Activated T-helper 1 cell treated with anti-CD3 and anti-CD28 coated beads, Interleukin-12 subunit alpha, Interleukin-12 subunit beta, Interleukin-2, Interleukin-4 antibody, amounts not matched to agents 30 ng/mL and 10 ng/mL and 1 ng/mL, durations not matched to agents 14 hours and 24 hours and 36 hours (primary cell): Measurements from ENCODE around the gene SPECC1L. TPM values are rescaled to one million over a fixed set of nuclear protein-coding genes. Genes with fewer than 3 reads are reported as not detected.
A peak's percentile ranks its signal among the peaks of the same experiment; 100 is the strongest.

ENCODE experiments used
- DNase-seq: peaks from one replicate; pipeline ENCODE4 v3.0.0; 2021; ENCODE audit warnings: low spot score
- H3K27ac Mint-ChIP-seq: one replicate; pipeline ENCODE4 v1.8.0; 2021; ENCODE audit warnings: mild to moderate bottlenecking, mixed read lengths
- H3K27me3 Mint-ChIP-seq: one replicate; pipeline ENCODE4 v1.8.0; 2022; ENCODE audit warnings: mild to moderate bottlenecking, moderate library complexity, mixed read lengths; ENCODE audit not compliant: insufficient read depth
- H3K36me3 Mint-ChIP-seq: one replicate; pipeline ENCODE4 v1.8.0; 2021; ENCODE audit warnings: low read depth, mixed read lengths
- H3K4me1 Mint-ChIP-seq: one replicate; pipeline ENCODE4 v1.8.0; 2021; ENCODE audit warnings: low read depth, mixed read lengths
- H3K4me3 Mint-ChIP-seq: one replicate; pipeline ENCODE4 v1.8.0; 2021; ENCODE audit warnings: mild to moderate bottlenecking, moderate library complexity, mixed read lengths
- H3K9me3 Mint-ChIP-seq: one replicate; pipeline ENCODE4 v1.8.0; 2021; ENCODE audit warnings: mixed read lengths
- intact Hi-C: fragments of 100-400 bp; cut with micrococcal nuclease; formaldehyde crosslinking; loops from one replicate; pipeline ENCODE4 v1.15.1; 2024
- total RNA-seq: library from RNA; stranded (reverse); gene quantifications from 2 replicates; pipeline ENCODE4 v1.2.3, GENCODE V29; 2022

Gene SPECC1L
- total RNA-seq, 1 donor from 2014 or later = 40.3 TPM

- Mint-ChIP-seq H3K36me3 (peaks cover 42% of the 10 kb centered on the region), H3K27ac (no peak overlapping the region)
Measured at GRCh38 chr22:24376002-24376401, 105.4 kb downstream of the SPECC1L start.

GRCh38 chr22:24376586-24376985 lies 106.0 kb downstream of the SPECC1L start:
- peaks cover 5% of the 10 kb centered on the region for H3K9me3 Mint-ChIP-seq
- H3K27me3 Mint-ChIP-seq = no peaks in the 10 kb centered on the region
- no peak for DNase-seq
- peaks cover 39% of the 10 kb centered on the region for H3K36me3 Mint-ChIP-seq
- H3K4me1 Mint-ChIP-seq = peaks cover 30% of the 10 kb centered on the region
- H3K27ac Mint-ChIP-seq = no peak overlapping the region
- intact Hi-C loops = loop anchor here (5.0 kb wide), 1 partner anchor 49 kb away; no protein-coding TSS in a partner anchor
- no peak overlapping the region for H3K4me3 Mint-ChIP-seq

More at GRCh38 chr22:24376002-24376401, 105.4 kb downstream of the SPECC1L start:
- Mint-ChIP-seq H3K27me3 (no peaks in the 10 kb centered on the region), H3K9me3 (peaks cover 5% of the 10 kb centered on the region), H3K4me3 (no peak overlapping the region), H3K4me1 (peaks cover 30% of the 10 kb centered on the region)
- intact Hi-C loops = loop anchor here (5.0 kb wide), 1 partner anchor 49 kb away; no protein-coding TSS in a partner anchor
- no peak for DNase-seq

DNA sequence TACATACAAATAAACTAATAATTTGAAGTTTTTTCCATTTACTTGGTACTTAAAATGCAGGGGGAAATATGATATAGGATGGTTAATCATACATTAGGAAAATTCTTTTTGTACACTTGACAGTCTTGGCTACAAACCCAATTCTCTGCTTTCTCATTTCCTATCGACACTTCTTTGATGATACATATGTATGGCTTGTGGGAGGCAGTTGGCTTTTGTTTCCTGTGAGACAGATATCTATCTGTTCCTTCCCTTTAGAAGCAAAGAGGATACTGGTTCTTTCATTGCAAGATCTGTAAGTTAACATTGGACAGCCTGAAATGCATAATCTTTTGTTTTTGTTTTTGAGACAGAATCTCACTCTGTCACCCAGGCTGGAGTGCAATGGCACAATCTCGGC lies 108.9 kb downstream of the SPECC1L start:
- DNase-seq = no peak
- H3K27me3 Mint-ChIP-seq = no peaks in the 10 kb centered on the region
- H3K27ac Mint-ChIP-seq = peak overlapping the region; percentile 35
- H3K4me3 Mint-ChIP-seq = no peak overlapping the region
- peaks cover 20% of the 10 kb centered on the region for H3K36me3 Mint-ChIP-seq
- H3K4me1 Mint-ChIP-seq = peaks cover 30% of the 10 kb centered on the region
- intact Hi-C loops = loop anchor here (5.0 kb wide), 1 partner anchor 52 kb away; no protein-coding TSS in a partner anchor
- peaks cover 5% of the 10 kb centered on the region for H3K9me3 Mint-ChIP-seq

DNA sequence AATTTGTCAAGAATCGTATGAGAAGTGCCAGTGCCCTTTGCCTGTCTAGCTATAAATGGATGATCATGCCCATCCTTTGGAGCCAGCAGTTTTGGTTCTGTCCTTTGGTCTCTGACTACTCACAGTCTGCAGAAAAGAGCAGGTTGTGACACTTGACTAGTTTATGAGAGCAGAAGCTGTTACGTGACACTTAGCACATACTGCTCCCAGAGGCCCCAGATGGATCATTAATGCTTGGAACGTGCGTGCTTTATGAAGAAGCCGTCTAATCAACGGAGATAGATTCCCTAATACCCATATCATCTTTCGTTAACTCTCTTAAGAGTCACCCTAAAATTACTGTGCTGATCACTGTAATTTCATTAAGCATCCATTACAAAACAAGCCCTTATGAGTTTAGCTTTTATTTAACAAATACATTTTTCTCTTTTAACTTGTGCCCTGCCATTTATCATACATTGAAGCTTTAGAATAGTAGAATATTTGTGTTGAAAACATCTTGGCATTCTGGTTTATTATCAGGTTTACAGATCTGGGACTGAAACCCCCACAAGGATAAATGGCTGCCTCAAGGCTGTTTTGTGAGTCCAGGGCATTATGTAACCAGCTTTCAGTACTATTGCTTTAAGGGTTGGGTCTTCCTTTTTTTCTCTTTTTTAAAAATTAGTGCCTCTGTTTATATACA lies 109.7 kb downstream of the SPECC1L start:
- Mint-ChIP-seq H3K4me1 (peaks cover 30% of the 10 kb centered on the region), H3K27me3 (no peaks in the 10 kb centered on the region), H3K9me3 (no peaks in the 10 kb centered on the region), H3K4me3 (no peak overlapping the region), H3K27ac (no peak overlapping the region), H3K36me3 (peaks cover 16% of the 10 kb centered on the region)
- DNase-seq = no peak
- intact Hi-C loops = no loop called here

DNA sequence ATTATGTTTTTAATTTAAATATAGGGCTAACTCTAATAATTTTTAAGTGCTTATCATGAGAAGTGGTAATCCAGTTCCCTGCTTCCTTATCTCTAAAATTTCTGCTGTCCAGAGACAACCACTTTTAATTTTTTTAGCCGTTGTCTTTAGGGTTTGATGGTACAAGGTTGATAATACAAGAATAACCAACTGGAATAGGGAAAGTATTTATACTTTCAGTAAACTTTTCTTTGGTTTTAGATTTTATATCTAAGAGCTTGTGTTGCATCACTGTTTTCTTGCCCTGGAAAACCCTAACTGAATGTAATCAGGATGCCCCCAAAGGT lies 110.2 kb downstream of the SPECC1L start:
- H3K27ac Mint-ChIP-seq = no peak overlapping the region
- intact Hi-C loops = no loop called here
- H3K27me3 Mint-ChIP-seq = no peaks in the 10 kb centered on the region
- DNase-seq = no peak
- no peaks in the 10 kb centered on the region for H3K9me3 Mint-ChIP-seq
- H3K4me3 Mint-ChIP-seq = no peak overlapping the region
- H3K36me3 Mint-ChIP-seq = peaks cover 15% of the 10 kb centered on the region
- H3K4me1 Mint-ChIP-seq = peaks cover 30% of the 10 kb centered on the region

DNA sequence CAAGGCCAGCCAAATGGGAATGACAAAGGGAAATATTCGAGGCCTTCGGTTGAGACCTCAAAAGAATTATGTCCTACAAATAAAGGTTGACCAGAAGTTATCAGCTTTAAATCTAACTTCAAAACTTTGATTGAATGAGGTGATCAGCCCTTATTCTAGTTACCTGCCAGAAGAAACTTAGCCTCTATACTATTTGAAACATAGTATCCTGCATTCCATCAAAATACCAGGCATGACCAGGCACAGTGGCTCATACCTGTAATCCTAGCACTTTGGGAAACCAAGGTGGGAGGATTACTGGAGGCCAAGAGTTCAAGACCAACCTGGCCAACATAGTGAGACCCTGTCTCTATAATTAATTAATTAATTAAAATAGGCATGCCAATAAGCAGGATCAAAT lies 112.4 kb downstream of the SPECC1L start:
- intact Hi-C loops = no loop called here
- no peak for DNase-seq
- H3K4me1 Mint-ChIP-seq = peaks cover 12% of the 10 kb centered on the region
- H3K4me3 Mint-ChIP-seq = no peak overlapping the region
- peaks cover 4% of the 10 kb centered on the region for H3K36me3 Mint-ChIP-seq
- H3K9me3 Mint-ChIP-seq = no peaks in the 10 kb centered on the region
- no peaks in the 10 kb centered on the region for H3K27me3 Mint-ChIP-seq
- H3K27ac Mint-ChIP-seq = no peak overlapping the region

DNA sequence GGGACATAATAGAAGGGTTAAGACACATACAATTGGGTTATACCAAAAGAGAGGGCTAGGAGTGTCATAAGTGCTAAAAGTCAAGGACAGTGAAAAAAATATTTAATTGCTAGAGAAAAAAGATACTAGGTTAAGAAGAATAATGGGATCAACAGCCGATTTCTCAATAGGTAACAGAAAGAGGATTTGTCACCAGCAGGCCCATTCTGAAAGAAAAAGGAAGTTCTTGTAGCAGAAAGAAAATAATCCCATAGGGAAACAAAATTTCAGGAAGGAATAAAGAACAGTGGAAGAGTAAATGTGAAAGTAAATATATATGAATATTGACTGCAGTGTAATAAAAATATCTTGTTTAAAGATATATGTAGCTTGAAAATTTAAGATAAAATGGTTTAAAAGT lies 113.5 kb downstream of the SPECC1L start:
- intact Hi-C loops = no loop called here
- Mint-ChIP-seq H3K4me3 (no peak overlapping the region), H3K36me3 (peaks cover 5% of the 10 kb centered on the region), H3K4me1 (peaks cover 12% of the 10 kb centered on the region), H3K27ac (no peak overlapping the region), H3K9me3 (no peaks in the 10 kb centered on the region), H3K27me3 (no peaks in the 10 kb centered on the region)
- no peak for DNase-seq

GRCh38 chr22:24386937-24387471 lies 116.4 kb downstream of the SPECC1L start:
- peaks cover 11% of the 10 kb centered on the region for H3K4me1 Mint-ChIP-seq
- intact Hi-C loops = no loop called here
- DNase-seq = no peak
- H3K4me3 Mint-ChIP-seq = no peak overlapping the region
- peaks cover 9% of the 10 kb centered on the region for H3K36me3 Mint-ChIP-seq
- H3K27me3 Mint-ChIP-seq = no peaks in the 10 kb centered on the region
- H3K27ac Mint-ChIP-seq = no peak overlapping the region
- no peaks in the 10 kb centered on the region for H3K9me3 Mint-ChIP-seq

- DNase-seq = no peak
- no peak overlapping the region for H3K27ac Mint-ChIP-seq
- intact Hi-C loops = no loop called here
Measured at GRCh38 chr22:24389680-24390079, 119.0 kb downstream of the SPECC1L start.

DNA sequence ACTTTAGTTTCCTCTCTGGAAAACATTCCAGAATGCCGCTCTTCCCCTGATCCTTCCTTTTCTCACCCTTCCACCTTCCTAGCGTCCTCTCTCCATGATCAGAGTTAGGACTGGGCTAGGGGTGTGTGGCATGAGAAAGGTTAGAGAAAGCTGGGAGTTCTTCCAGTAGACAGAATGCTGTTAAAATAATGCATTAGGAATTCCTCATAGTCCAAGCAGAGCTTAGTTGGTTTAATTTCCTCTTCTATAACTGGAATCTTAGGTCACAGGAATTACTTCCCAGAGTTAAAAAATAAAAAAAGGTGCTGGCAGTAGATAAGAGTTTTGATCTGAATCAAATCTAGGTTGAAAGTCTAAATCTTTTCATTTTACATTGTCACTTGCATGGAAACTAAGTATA lies 119.5 kb downstream of the SPECC1L start:
- Mint-ChIP-seq H3K36me3 (peaks cover 13% of the 10 kb centered on the region), H3K27me3 (no peaks in the 10 kb centered on the region), H3K27ac (no peak overlapping the region), H3K4me3 (no peak overlapping the region), H3K9me3 (no peaks in the 10 kb centered on the region), H3K4me1 (peaks cover 20% of the 10 kb centered on the region)
- intact Hi-C loops = no loop called here
- DNase-seq = no peak

More at GRCh38 chr22:24389680-24390079, 119.0 kb downstream of the SPECC1L start:
- no peaks in the 10 kb centered on the region for H3K27me3 Mint-ChIP-seq
- H3K4me1 Mint-ChIP-seq = peaks cover 20% of the 10 kb centered on the region
- H3K36me3 Mint-ChIP-seq = peaks cover 12% of the 10 kb centered on the region
- no peaks in the 10 kb centered on the region for H3K9me3 Mint-ChIP-seq
- no peak overlapping the region for H3K4me3 Mint-ChIP-seq

DNA sequence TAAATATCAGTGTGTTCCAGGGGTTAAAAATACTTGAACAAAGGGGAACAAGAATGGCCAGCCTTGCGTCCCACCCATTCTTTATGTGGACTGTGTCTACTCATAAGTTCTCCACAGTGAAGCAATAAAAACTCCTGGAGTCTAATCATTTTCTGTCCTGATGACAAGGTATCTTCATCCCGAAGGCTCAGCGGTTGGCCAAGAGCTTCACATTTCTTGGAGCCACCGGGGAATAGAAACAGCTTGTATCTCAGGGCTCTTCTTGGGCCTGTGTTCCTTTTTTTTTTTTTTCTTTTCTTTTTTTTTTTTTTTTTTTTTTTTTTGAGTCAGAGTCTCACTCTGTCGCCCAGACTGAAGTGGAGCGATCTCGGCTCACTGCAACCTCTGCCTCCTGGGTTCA lies 119.9 kb downstream of the SPECC1L start:
- no peaks in the 10 kb centered on the region for H3K27me3 Mint-ChIP-seq
- no peak for DNase-seq
- H3K36me3 Mint-ChIP-seq = peaks cover 12% of the 10 kb centered on the region
- intact Hi-C loops = no loop called here
- H3K27ac Mint-ChIP-seq = no peak overlapping the region
- H3K4me1 Mint-ChIP-seq = peaks cover 20% of the 10 kb centered on the region
- H3K4me3 Mint-ChIP-seq = no peak overlapping the region
- no peaks in the 10 kb centered on the region for H3K9me3 Mint-ChIP-seq

- no peak overlapping the region for H3K4me3 Mint-ChIP-seq
- no peaks in the 10 kb centered on the region for H3K9me3 Mint-ChIP-seq
- H3K27ac Mint-ChIP-seq = no peak overlapping the region
- no peak for DNase-seq
- intact Hi-C loops = no loop called here
- no peaks in the 10 kb centered on the region for H3K27me3 Mint-ChIP-seq
- H3K36me3 Mint-ChIP-seq = peaks cover 13% of the 10 kb centered on the region
- peaks cover 20% of the 10 kb centered on the region for H3K4me1 Mint-ChIP-seq
Measured at GRCh38 chr22:24391836-24392217, 121.2 kb downstream of the SPECC1L start.

DNA sequence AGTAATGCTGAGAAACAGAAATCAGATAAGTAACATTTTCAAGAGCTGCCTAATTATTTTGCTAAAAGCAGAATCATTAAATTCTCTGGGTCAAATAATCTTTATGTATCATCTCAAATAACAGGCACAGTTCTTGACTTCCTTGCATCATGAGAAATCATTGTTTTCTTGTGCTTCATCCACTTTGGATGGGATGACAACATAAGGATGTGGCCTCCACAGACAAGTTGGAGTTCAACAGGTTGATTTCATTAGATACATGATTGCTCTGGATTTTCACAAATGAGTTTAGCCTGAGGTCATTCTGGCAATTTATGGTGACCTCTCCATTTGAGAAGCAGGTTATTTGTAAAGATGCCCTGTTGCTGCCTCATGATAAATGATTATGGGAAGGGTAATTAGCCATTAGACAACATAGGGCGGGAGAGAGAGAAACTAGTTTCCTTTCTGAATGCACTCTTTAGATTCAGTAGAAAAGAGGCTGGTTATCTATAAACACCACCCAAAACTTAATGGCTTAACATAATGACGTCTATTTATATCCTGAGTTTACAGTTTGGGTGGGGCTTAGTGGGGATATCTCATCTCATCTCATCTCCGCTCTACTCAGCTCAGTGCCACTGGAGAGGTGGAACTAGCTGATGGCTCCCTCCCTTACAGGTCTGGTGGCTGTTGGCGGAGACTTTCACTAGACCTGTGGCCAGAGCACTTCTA lies 121.7 kb downstream of the SPECC1L start:
- intact Hi-C loops = no loop called here
- no peaks in the 10 kb centered on the region for H3K27me3 Mint-ChIP-seq
- H3K36me3 Mint-ChIP-seq = peaks cover 14% of the 10 kb centered on the region

More for the DNA sequence above, 121.7 kb downstream of the SPECC1L start:
- Mint-ChIP-seq H3K4me1 (peaks cover 20% of the 10 kb centered on the region), H3K9me3 (no peaks in the 10 kb centered on the region), H3K27ac (no peak overlapping the region), H3K4me3 (no peak overlapping the region)
- no peak for DNase-seq
